ENCODE data around the gene BCR.

BCR gene

GRCh38 chr22:23253475-23254055 is 73.3 kb downstream of the BCR start:
- Histone ChIP-seq H3K27me3 (replicated peaks; ENCODE audit: control insufficient read depth, insufficient read depth, low read length) (no peaks in the 10 kb centered on the region), H3K4me3 (replicated peaks; ENCODE audit: low read depth, low read length) (no peak overlapping the region), H3K36me3 (ENCODE audit: control insufficient read depth, insufficient read depth, low read length) (peaks cover 20% of the 10 kb centered on the region)
- DNase-seq (ENCODE audit: extremely low read depth, insufficient read length) = no peak
- no peak for TF ChIP-seq CTCF (IDR thresholded peaks at IDR 0.05; ENCODE audit: insufficient read depth, low read length, poor library complexity, severe bottlenecking)

- no peak for TF ChIP-seq CTCF (IDR thresholded peaks at IDR 0.05; ENCODE audit: insufficient read depth, low read length, poor library complexity, severe bottlenecking)
- Histone ChIP-seq H3K27me3 (replicated peaks; ENCODE audit: control insufficient read depth, insufficient read depth, low read length) (no peaks in the 10 kb centered on the region), H3K36me3 (ENCODE audit: control insufficient read depth, insufficient read depth, low read length) (peaks cover 22% of the 10 kb centered on the region), H3K4me3 (replicated peaks; ENCODE audit: low read depth, low read length) (no peak overlapping the region)
- no peak for DNase-seq (ENCODE audit: extremely low read depth, insufficient read length)
These were observed 75.3 kb downstream of the BCR start for GRCh38 chr22:23255506-23256170.

GRCh38 chr22:23256171-23256932 is 76.0 kb downstream of the BCR start:
- DNase-seq (ENCODE audit: extremely low read depth, insufficient read length) = no peak
- H3K36me3 ChIP-seq (ENCODE audit: control insufficient read depth, insufficient read depth, low read length) = peaks cover 29% of the 10 kb centered on the region
- no peak for TF ChIP-seq CTCF (IDR thresholded peaks at IDR 0.05; ENCODE audit: insufficient read depth, low read length, poor library complexity, severe bottlenecking)
- no peak overlapping the region for H3K4me3 ChIP-seq (replicated peaks; ENCODE audit: low read depth, low read length)
- H3K27me3 ChIP-seq (replicated peaks; ENCODE audit: control insufficient read depth, insufficient read depth, low read length) = no peaks in the 10 kb centered on the region

- H3K4me3 ChIP-seq (replicated peaks; ENCODE audit: low read depth, low read length) = no peak overlapping the region
- H3K36me3 ChIP-seq (ENCODE audit: control insufficient read depth, insufficient read depth, low read length) = peaks cover 34% of the 10 kb centered on the region
These were observed 76.9 kb downstream of the BCR start for GRCh38 chr22:23256986-23257888.

More at GRCh38 chr22:23256986-23257888, 76.9 kb downstream of the BCR start:
- no peak for TF ChIP-seq CTCF (IDR thresholded peaks at IDR 0.05; ENCODE audit: insufficient read depth, low read length, poor library complexity, severe bottlenecking)
- DNase-seq (ENCODE audit: extremely low read depth, insufficient read length) = no peak
- no peaks in the 10 kb centered on the region for H3K27me3 ChIP-seq (replicated peaks; ENCODE audit: control insufficient read depth, insufficient read depth, low read length)

All from GM06990 (cell line).